Measurements from ENCODE around the gene ANKDD1B. TPM values are rescaled to one million over a fixed set of nuclear protein-coding genes. Genes with fewer than 3 reads are reported as not detected.

The ANKDD1B gene
- total RNA-seq, 1 experiment from 2014 or later, result 0.84 TPM

DNA sequence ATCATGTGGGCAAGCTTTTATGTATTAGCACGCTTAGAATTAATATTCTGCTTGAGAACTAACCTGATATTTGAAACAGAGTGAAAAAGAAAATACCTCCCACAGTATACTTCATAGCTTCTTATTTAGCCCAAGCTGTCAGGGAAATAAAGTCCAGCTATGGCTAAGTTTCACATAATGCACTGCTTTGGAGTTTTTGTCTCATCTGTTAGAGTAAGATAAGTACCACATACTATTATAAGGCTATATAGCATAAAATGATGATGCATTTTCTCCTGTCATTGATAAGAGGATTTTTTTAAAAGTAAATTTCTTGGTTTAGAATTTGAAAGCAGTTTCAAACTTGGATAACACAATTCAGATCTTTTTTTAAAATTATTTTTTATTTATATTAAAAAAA lies 2.4 kb upstream of the ANKDD1B start:
- BruUV-seq (replicated peaks), result no TSS peak
- DNase-seq (ENCODE audit: low read depth, low spot score), result no peak
- Histone ChIP-seq H3K27me3 (ENCODE audit: insufficient read depth, low read length) (no peaks in the 10 kb centered on the region), H2AFZ (ENCODE audit: low read depth, low read length, poor library complexity, severe bottlenecking) (no peak overlapping the region), H3K4me3 (replicated peaks in 1 of 2; ENCODE audit: low read depth in 1 of 2, low read length in 2 of 2) (no peak overlapping the region), H4K20me1 (ENCODE audit: insufficient read depth) (no peaks in the 10 kb centered on the region), H3K27ac (ENCODE audit: low read depth, low read length) (no peak overlapping the region), H3K79me2 (ENCODE audit: insufficient read depth, low read length) (no peaks in the 10 kb centered on the region), H3K4me1 (ENCODE audit: control insufficient read depth in 1 of 2, insufficient read depth in 2 of 2, low read length in 2 of 2) (no peaks in the 10 kb centered on the region), H3K9me2 (ENCODE audit: insufficient read depth) (no peaks in the 10 kb centered on the region), H3K4me2 (ENCODE audit: low read length) (no peak overlapping the region), H3K36me3 (ENCODE audit: control insufficient read depth in 1 of 2, insufficient read depth in 2 of 2, low read length in 2 of 2) (no peaks in the 10 kb centered on the region), H3K9me3 (ENCODE audit: control insufficient read depth in 1 of 2, insufficient read depth in 1 of 2, low read depth in 1 of 2, low read length in 2 of 2) (no peaks in the 10 kb centered on the region), H3K9ac (ENCODE audit: low read length) (no peak overlapping the region)
- ATAC-seq, result no peak
- ChIA-PET RAD21 (ENCODE audit: low non-redundant PET in 1 of 2, low total read pairs in 2 of 2, uncharacterized antibody in 2 of 2, unreplicated experiment in 2 of 2) (no interaction called here), POLR2A (no interaction called here), CTCF (no interaction called here)
- TF ChIP-seq RAD21 (IDR thresholded peaks at IDR 0.05; ENCODE audit: low read depth), result no peak
- no peak for TF ChIP-seq SIN3A (IDR thresholded peaks at IDR 0.05; ENCODE audit: low read depth)
- TF ChIP-seq FOSL1 (IDR thresholded peaks at IDR 0.05; ENCODE audit: low read depth), result no peak
- TF ChIP-seq POLR2AphosphoS5 (IDR thresholded peaks at IDR 0.05; ENCODE audit: low read depth, low read length), result no peak
- TF ChIP-seq SP1 (IDR thresholded peaks at IDR 0.05; ENCODE audit: low read depth), result no peak
- intact Hi-C loops (cut with micrococcal nuclease), result no loop called here

DNA sequence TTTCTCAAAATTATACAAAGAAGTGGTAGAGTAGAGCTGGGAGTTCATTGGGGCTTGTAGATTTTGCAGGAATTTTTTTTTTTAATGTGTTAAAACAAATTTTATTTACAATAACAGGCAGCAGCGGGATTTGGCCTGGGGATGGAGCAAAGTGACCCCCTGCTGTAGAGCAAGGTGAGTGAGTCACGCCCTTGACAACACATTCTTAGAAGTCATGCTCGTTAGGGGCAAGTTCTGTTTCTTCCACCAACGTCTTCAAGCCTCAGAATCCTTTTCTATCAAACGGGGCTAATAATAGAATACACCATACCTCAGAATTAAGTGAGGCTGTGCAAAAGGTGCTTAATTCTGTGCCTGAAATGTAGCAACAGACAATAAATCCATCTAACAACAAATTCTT lies 1.1 kb upstream of the ANKDD1B start:
- ChIA-PET CTCF (no interaction called here), POLR2A (no interaction called here), RAD21 (ENCODE audit: low non-redundant PET in 1 of 2, low total read pairs in 2 of 2, uncharacterized antibody in 2 of 2, unreplicated experiment in 2 of 2) (no interaction called here)
- Histone ChIP-seq H3K9ac (ENCODE audit: low read length) (no peak overlapping the region), H3K27me3 (ENCODE audit: insufficient read depth, low read length) (no peaks in the 10 kb centered on the region), H3K36me3 (ENCODE audit: control insufficient read depth in 1 of 2, insufficient read depth in 2 of 2, low read length in 2 of 2) (no peaks in the 10 kb centered on the region), H3K27ac (ENCODE audit: low read depth, low read length) (no peak overlapping the region), H2AFZ (ENCODE audit: low read depth, low read length, poor library complexity, severe bottlenecking) (no peak overlapping the region), H3K4me1 (ENCODE audit: control insufficient read depth in 1 of 2, insufficient read depth in 2 of 2, low read length in 2 of 2) (no peaks in the 10 kb centered on the region), H3K4me2 (ENCODE audit: low read length) (no peak overlapping the region), H3K79me2 (ENCODE audit: insufficient read depth, low read length) (no peaks in the 10 kb centered on the region), H3K4me3 (replicated peaks in 1 of 2; ENCODE audit: low read depth in 1 of 2, low read length in 2 of 2) (no peak overlapping the region), H3K9me2 (ENCODE audit: insufficient read depth) (no peaks in the 10 kb centered on the region), H4K20me1 (ENCODE audit: insufficient read depth) (no peaks in the 10 kb centered on the region), H3K9me3 (ENCODE audit: control insufficient read depth in 1 of 2, insufficient read depth in 1 of 2, low read depth in 1 of 2, low read length in 2 of 2) (no peaks in the 10 kb centered on the region)
- no peak for DNase-seq (ENCODE audit: low read depth, low spot score)
- no peak for ATAC-seq
- intact Hi-C loops (cut with micrococcal nuclease), result no loop called here
- no TSS peak for BruUV-seq (replicated peaks)
- TF ChIP-seq YY1 (IDR thresholded peaks at IDR 0.05; ENCODE audit: extremely low read depth, insufficient replicate concordance, low read depth, low read length) (no peak), ELF1 (IDR thresholded peaks at IDR 0.05; ENCODE audit: borderline replicate concordance, low read depth) (no peak), ZFX (IDR thresholded peaks at IDR 0.05) (no peak), CEBPB (IDR thresholded peaks at IDR 0.05; ENCODE audit: low read depth) (no peak), SP1 (IDR thresholded peaks at IDR 0.05; ENCODE audit: low read depth) (no peak), POLR2A (IDR thresholded peaks at IDR 0.05; ENCODE audit: borderline replicate concordance, extremely low read depth, insufficient read depth, insufficient read length) (no peak), SRF (IDR thresholded peaks at IDR 0.05; ENCODE audit: low read depth) (no peak), CBX3 (IDR thresholded peaks at IDR 0.05; ENCODE audit: low read depth) (no peak), JUND (IDR thresholded peaks at IDR 0.05) (no peak), ZNF274 (IDR thresholded peaks at IDR 0.05; ENCODE audit: low read depth, low read length) (no peak), POLR2AphosphoS5 (IDR thresholded peaks at IDR 0.05; ENCODE audit: low read depth, low read length) (no peak), EZH2phosphoT487 (IDR thresholded peaks at IDR 0.05; ENCODE audit: borderline replicate concordance) (no peak), EZH2 (IDR thresholded peaks at IDR 0.05) (no peak), SIN3A (IDR thresholded peaks at IDR 0.05; ENCODE audit: low read depth) (no peak), FOSL1 (IDR thresholded peaks at IDR 0.05; ENCODE audit: low read depth) (no peak), TCF7L2 (IDR thresholded peaks at IDR 0.05; ENCODE audit: borderline replicate concordance, extremely low read depth, insufficient read depth, insufficient read length) (no peak)
- TF ChIP-seq, protein P1, sequence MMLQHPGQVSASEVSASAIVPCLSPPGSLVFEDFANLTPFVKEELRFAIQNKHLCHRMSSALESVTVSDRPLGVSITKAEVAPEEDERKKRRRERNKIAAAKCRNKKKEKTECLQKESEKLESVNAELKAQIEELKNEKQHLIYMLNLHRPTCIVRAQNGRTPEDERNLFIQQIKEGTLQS (IDR thresholded peaks at IDR 0.05), result no peak
- TF ChIP-seq, protein P2, sequence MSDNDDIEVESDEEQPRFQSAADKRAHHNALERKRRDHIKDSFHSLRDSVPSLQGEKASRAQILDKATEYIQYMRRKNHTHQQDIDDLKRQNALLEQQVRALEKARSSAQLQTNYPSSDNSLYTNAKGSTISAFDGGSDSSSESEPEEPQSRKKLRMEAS (IDR thresholded peaks at IDR 0.05), result no peak
- TF ChIP-seq, protein P3, sequence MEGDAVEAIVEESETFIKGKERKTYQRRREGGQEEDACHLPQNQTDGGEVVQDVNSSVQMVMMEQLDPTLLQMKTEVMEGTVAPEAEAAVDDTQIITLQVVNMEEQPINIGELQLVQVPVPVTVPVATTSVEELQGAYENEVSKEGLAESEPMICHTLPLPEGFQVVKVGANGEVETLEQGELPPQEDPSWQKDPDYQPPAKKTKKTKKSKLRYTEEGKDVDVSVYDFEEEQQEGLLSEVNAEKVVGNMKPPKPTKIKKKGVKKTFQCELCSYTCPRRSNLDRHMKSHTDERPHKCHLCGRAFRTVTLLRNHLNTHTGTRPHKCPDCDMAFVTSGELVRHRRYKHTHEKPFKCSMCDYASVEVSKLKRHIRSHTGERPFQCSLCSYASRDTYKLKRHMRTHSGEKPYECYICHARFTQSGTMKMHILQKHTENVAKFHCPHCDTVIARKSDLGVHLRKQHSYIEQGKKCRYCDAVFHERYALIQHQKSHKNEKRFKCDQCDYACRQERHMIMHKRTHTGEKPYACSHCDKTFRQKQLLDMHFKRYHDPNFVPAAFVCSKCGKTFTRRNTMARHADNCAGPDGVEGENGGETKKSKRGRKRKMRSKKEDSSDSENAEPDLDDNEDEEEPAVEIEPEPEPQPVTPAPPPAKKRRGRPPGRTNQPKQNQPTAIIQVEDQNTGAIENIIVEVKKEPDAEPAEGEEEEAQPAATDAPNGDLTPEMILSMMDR (IDR thresholded peaks at IDR 0.05 in 2 of 3, conservative IDR thresholded peaks at IDR 0.05 in 1 of 3; ENCODE audit: borderline replicate concordance in 1 of 3, insufficient read depth in 1 of 3, low read depth in 2 of 3, low read length in 2 of 3), result no peak

All from HCT116 (cell line).